GM20000 (cell line): ENCODE results near the gene APLNR.

ENCODE experiments used
- DNase-seq: peaks from one replicate; pipeline ENCODE4 v3.0.0; 2012; ENCODE audit warnings: low spot score
- TF ChIP-seq, protein P1 (sequence below): IDR thresholded peaks from 2 replicates; pipeline ENCODE4 v1.5.1; 2012; ENCODE audit warnings: mild to moderate bottlenecking, control low read depth; ENCODE audit errors: extremely low read depth, missing control alignments

The APLNR gene

DNA sequence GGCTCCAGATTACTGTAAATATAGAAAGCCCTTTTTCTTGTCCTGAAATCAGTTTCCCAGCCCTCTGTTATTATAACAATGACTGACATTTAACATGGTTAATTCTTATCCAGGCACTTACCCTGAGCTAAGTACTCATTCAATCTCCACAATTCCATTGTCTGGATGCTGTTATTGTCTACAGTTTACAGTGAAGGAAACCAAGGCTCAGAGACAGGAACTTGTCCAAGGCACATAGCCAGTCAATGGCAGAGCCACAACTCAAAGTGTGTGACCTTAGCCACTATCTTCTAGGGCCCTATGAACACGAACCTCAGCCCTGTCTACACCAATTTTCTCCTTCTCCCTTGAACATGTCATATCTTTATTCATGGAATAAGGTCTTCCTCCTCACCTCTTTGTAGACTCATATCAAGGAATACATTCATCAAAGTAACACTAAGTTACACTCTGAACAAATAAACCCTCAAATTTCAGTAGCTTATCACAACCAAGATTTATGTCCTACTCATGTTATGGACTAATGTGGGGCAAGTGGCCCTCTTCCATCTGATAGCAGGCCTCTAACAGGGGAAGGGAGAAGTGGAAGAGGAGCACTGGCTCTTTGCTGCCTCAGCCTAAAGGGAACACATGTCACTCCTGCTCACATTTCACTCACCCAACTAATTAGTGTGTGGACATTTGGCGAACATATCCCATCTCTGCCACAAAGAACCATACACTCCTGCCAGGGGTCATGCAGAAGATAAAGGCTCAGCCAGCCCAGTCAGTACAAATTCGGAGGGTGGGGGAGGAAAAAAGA is 39.3 kb upstream of the APLNR start:
- DNase-seq, result no peak
- TF ChIP-seq, protein P1, sequence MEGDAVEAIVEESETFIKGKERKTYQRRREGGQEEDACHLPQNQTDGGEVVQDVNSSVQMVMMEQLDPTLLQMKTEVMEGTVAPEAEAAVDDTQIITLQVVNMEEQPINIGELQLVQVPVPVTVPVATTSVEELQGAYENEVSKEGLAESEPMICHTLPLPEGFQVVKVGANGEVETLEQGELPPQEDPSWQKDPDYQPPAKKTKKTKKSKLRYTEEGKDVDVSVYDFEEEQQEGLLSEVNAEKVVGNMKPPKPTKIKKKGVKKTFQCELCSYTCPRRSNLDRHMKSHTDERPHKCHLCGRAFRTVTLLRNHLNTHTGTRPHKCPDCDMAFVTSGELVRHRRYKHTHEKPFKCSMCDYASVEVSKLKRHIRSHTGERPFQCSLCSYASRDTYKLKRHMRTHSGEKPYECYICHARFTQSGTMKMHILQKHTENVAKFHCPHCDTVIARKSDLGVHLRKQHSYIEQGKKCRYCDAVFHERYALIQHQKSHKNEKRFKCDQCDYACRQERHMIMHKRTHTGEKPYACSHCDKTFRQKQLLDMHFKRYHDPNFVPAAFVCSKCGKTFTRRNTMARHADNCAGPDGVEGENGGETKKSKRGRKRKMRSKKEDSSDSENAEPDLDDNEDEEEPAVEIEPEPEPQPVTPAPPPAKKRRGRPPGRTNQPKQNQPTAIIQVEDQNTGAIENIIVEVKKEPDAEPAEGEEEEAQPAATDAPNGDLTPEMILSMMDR, result no peak

DNA sequence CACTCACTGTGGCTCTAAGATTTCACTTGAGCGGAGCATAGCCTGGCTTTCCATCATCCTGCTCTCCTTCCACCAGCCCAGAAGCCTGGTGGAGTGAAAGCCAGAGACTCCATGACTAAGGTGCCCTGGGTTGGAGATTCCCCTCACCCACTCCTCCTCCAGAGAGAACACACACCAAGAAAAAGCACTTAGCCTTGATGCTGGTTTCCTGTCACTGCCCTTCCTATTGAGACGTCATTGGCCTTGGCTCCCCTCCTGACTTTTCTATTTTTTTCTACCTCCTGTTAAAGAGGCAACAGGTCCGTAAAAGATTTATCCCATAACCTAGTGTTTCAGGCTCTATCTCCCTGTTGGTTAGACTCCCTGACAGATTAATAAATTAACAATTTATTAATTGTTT is 38.5 kb upstream of the APLNR start:
- DNase-seq, result no peak
- TF ChIP-seq, protein P1, result no peak

DNA sequence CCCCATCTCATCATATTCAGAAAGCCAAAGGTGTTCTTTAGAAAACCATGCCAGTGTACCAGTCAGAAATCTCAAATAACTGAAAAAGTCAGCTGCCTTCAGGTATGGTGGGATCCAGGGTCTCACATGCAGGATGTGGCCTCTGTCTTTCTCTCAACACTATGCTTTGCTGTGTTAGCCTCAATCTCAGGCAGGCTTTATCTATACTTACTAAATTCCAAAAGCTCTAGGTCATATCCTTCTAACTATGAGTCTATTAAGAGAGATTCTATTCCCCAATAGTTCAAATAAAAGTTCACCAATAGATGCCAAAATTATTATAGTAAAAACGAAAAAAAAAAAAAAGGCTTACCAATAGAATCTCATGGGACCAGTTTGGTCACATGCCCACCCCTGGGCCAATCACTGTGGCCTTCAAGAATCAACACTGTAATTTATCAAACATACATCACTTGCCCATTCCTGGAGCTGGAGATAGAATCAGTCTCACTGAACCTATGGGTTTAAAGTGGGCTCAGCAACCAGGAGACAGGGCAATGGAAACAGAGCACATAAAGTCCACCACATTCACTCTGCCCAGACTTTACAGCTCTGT is 38.0 kb upstream of the APLNR start:
- TF ChIP-seq, protein P1, result no peak
- DNase-seq, result no peak

DNA sequence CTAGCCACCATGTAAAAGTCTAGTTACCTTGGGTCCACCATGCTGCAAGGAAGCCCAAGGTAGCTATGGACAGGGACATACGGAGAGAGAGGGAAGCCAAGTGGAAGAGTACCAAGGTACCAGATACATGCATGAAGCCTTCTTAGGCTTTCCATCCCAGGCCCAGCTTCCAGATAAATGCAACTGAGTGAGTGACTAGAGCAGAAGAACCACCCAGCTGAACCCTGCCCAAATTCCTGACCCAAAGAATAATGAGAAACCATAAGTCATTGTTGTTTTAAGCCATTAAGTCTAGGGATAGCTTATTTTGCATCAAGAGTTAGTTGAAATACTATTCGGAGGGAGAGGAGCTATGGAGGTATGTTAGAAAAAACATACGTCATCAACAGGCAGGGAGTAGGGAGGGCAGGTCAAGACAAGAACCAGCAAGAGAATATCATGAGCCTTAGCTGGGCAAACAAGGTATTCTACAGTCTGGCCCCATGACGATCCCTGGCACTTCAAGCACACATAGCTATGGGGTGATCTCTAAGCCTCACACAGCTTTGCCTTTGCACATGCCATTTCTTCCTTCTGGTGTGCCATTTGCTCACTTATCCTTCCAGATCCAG is 36.5 kb upstream of the APLNR start:
- TF ChIP-seq, protein P1, result no peak
- no peak for DNase-seq

DNA sequence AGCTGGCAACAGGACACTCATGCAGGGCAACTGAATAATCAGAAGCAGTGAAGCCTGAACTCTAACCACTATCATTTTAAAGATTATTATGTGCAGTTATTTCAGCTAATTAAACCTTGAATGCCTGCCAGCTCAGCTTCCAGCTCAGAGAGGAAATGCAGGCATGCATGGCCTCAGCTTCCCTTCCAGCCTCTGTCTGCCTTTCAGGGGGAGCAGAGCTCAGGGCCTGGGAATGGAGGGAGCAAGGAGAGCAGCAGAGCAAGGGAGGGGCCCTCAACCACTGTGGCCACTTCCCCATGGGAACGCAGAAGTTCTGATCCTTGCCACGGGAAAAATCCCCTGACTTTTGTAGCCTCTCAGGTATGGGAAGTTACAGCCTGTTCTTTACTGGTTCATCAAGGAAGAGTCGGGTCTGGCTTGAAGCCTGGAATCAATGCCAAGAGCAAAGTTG is 32.5 kb upstream of the APLNR start:
- no peak for DNase-seq
- TF ChIP-seq, protein P1, result no peak

DNA sequence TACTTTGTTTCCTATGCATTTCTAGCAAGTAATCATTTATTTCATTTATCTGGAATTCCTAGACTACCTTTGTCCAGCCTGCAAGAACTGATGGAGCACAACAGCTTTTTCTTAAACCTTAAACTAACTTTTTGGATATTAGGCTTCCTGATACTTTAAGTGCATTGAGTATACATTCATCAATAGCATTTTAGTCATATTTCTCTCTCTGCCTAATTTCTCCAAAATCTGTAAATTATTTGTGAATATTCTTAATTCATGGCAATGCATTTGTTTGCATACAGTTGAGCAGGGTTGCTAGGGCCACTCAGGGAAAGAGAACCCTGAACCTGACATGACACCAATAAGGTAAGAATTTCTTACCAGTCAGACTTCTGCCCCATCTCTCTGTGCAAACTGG is 29.1 kb upstream of the APLNR start:
- TF ChIP-seq, protein P1, result no peak
- no peak for DNase-seq

DNA sequence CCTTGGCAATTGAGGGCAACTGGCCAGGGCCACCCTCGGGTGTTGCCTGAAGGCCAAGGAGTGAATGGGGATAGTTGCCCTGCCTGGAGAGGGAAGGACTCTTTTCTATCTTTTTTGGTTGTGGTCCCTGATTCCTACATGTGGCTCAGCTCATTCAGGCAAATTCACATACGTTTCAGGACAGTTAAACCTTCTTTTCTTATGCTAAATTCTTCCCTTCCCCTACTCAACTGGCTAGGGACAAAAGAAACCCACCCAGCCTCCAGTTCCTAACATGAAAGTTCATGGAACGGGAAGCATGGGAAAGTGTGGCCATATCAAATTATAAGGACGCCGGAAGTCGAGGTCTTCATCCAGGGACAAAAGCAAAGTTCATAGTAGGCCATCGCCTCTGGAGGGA is 26.3 kb upstream of the APLNR start:
- TF ChIP-seq, protein P1, result no peak
- no peak for DNase-seq
